Testis (tissue), 2 donors: Measurements from ENCODE around the gene EML4.

Experiments used
- CTCF ChIP-seq, 3 experiments: fragments of 450-650 bp in 2 of 3; fragments of 200-600 bp in 1 of 3; sonication (generic) in 1 of 3; IDR thresholded peaks; one replicate each; pipeline ENCODE4 v1.5.1; 2016 to 2019; ENCODE audit warnings: antibody characterized with exemption in 3 of 3, mild to moderate bottlenecking in 2 of 3, moderate library complexity in 1 of 3
- POLR2A ChIP-seq: fragments of 450-650 bp; IDR thresholded peaks from one replicate; pipeline ENCODE4 v1.6.1; 2017; ENCODE audit warnings: antibody characterized with exemption, mild to moderate bottlenecking, moderate library complexity

GRCh38 chr2:42198466-42198865, 29.3 kb downstream of the EML4 start:
- TF ChIP-seq CTCF (IDR thresholded peaks at IDR 0.05) (no peak), POLR2A (no peak)
